Measurements from ENCODE around the gene MAOB.

The MAOB gene

DNA sequence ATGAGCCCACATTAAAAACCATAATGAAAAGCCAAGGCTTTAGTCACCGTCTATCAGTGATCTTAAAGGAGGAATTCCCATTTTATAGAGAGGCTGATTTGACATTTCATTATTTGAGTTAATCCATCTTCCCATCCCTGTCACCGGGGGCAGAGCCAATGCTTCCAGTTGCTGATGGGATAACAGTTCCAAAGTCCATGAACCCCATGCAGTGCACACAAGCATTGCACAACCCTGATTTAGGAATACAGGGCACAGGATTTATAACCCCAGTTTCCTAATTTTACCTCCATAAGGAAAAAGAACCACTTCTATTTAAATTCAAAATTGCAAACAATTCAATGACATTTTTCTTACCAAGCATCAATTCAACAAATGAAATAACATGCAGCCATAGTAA is 36.5 kb downstream of the MAOB start:
- DNase-seq (ENCODE audit: low read depth): no peak
- TF ChIP-seq, protein P1, sequence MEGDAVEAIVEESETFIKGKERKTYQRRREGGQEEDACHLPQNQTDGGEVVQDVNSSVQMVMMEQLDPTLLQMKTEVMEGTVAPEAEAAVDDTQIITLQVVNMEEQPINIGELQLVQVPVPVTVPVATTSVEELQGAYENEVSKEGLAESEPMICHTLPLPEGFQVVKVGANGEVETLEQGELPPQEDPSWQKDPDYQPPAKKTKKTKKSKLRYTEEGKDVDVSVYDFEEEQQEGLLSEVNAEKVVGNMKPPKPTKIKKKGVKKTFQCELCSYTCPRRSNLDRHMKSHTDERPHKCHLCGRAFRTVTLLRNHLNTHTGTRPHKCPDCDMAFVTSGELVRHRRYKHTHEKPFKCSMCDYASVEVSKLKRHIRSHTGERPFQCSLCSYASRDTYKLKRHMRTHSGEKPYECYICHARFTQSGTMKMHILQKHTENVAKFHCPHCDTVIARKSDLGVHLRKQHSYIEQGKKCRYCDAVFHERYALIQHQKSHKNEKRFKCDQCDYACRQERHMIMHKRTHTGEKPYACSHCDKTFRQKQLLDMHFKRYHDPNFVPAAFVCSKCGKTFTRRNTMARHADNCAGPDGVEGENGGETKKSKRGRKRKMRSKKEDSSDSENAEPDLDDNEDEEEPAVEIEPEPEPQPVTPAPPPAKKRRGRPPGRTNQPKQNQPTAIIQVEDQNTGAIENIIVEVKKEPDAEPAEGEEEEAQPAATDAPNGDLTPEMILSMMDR (IDR thresholded peaks at IDR 0.05; ENCODE audit: low read depth, low read length, missing control alignments): no peak
- H3K4me3 ChIP-seq (ENCODE audit: low read depth, low read length): no peak overlapping the region

DNA sequence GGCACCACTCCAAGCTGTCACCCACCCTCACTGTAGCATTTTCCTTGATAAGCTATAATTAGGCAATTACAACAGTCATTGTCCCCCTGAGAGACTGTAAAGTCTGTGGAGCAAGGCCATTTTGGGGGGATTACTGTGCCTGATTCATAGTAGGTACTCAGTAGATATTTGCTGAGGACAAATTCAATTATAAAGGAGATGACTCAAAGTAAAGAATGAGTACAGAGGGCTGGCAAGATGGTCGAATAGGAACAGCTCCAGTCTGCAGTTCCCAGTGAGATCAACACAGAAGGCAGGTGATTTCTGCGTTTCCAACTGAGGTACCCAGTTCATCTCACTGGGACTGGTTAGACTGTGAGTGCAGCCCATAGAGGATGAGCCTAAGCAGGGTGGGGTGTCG is 42.0 kb downstream of the MAOB start:
- no peak overlapping the region for H3K4me3 ChIP-seq (ENCODE audit: low read depth, low read length)
- TF ChIP-seq, protein P1 (IDR thresholded peaks at IDR 0.05; ENCODE audit: low read depth, low read length, missing control alignments): no peak
- DNase-seq (ENCODE audit: low read depth): no peak

DNA sequence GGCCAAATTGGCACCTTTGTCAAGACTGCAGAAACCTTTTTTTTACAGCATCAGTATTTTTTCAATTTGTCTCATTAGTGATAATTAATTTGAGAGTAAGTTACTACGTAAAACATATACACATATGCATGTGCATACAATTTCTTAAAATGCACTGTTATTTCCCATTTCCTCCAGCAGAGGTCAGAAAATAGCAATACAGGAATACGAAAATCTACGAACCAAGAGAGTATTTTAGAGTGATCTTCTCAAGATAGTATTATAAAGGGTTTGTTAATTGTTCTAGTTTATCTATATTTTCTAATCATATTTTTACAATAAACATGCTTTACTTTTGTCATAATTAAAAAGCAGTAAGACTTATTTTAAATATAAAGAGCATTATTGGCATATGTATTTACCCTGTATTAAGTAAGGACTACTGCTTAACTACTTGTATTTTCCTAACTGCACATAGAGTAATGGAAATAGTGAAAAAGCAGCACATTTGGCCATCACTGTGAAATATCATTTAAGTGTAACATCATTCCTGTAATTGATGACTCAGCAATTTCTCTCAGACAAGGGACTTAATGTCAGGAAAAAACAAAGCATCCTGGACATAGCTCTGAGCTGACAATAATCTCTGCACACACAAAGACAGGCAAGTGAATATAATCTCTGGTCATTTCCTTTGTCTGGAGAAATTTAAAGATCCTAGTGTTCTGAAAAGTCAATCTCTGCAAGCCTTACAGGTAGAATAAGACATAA is 45.6 kb downstream of the MAOB start:
- H3K4me3 ChIP-seq (ENCODE audit: low read depth, low read length): no peak overlapping the region
- TF ChIP-seq, protein P1 (IDR thresholded peaks at IDR 0.05; ENCODE audit: low read depth, low read length, missing control alignments): peak; percentile 30
- no peak for DNase-seq (ENCODE audit: low read depth)

DNA sequence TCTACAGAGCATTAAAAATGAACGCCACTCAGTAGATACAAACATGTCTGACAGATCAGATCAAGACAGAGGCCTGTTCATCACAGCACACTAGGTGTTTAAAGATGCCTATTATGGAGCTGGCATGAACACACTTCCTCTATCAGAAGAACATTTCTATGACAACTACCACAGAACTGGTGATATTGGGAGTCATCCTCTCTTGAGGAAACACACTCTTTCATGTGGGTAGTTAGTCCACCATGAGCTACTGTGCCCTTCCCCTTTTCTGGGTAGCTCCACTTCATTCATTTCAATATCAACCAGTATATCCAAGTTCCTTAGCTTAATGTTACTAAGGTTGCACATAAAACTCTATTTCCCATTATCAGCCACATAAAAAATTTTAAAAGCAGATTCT is 46.7 kb downstream of the MAOB start:
- TF ChIP-seq, protein P1 (IDR thresholded peaks at IDR 0.05; ENCODE audit: low read depth, low read length, missing control alignments): no peak
- DNase-seq (ENCODE audit: low read depth): no peak
- no peak overlapping the region for H3K4me3 ChIP-seq (ENCODE audit: low read depth, low read length)

DNA sequence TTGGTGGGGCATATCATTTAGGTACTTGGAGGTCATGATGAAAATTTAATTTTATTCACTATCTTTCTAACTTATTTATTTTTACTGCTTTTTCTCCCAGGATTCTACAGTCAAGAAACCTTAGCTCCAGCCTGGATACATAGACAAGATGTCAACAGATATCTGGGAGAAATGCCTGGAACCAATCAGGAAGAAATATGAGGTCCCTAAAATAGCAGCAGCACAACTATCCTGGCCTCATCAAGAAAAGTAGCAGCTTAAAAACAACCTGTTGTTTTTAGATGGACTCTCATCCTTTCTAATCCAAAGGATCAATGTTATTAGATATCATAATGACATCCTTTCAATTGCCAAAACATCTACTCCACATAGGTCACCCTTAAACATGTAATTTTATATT is 54.5 kb downstream of the MAOB start:
- TF ChIP-seq, protein P1 (IDR thresholded peaks at IDR 0.05; ENCODE audit: low read depth, low read length, missing control alignments): no peak
- no peak overlapping the region for H3K4me3 ChIP-seq (ENCODE audit: low read depth, low read length)
- no peak for DNase-seq (ENCODE audit: low read depth)

DNA sequence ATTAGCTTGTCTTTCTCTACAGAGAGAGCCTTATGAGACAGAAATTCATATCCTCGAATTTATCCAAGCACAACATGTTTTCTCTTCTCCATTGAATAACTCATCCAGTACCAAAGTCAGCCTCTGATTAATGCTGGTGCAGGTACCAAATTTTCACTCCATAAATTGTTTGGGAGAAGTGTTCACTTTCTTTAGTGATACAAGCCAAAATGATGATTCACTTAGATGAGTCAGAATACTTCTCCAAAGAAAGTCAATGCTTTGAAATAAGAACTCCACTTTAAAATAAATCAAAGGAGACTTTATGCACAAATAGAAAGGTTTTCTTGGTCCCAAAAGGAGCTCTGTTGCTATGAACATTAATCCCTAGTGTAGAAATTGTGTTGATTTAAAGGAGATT is 60.2 kb downstream of the MAOB start:
- TF ChIP-seq, protein P1 (IDR thresholded peaks at IDR 0.05; ENCODE audit: low read depth, low read length, missing control alignments): no peak
- DNase-seq (ENCODE audit: low read depth): no peak
- no peak overlapping the region for H3K4me3 ChIP-seq (ENCODE audit: low read depth, low read length)

DNA sequence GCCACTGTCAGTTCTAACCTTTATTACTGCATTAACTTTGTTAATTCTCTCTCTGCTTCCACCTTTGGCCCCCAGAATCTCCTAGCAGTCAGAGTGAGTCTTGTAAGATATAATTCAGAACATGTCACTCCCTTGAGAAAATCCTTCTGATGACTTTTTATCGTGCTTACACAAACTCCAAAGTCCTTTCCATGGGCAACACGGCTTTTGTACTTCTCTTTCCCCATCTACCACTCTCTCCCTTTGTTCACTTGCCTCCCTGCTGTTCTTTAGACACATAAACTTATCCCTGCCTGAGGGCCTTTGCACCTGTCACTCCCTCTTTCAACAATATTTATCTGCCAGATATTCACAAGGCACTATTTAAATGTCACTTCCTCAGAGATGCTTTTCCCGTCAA is 64.8 kb downstream of the MAOB start:
- TF ChIP-seq, protein P1 (IDR thresholded peaks at IDR 0.05; ENCODE audit: low read depth, low read length, missing control alignments): no peak
- no peak for DNase-seq (ENCODE audit: low read depth)
- no peak overlapping the region for H3K4me3 ChIP-seq (ENCODE audit: low read depth, low read length)
